IMR-90 (cell line): Measurements from ENCODE around the gene CDKN2C. TPM values are rescaled to one million over a fixed set of nuclear protein-coding genes. Genes with fewer than 3 reads are reported as not detected.
A peak's percentile ranks its signal among the peaks of the same experiment; 100 is the strongest.

Experiments
- ATAC-seq: fragments of 200-7000 bp; cut with Tn5 transposase; 2 replicates; pipeline ENCODE4 v1.9.1; 2020; ENCODE audit warnings: low read depth, mild to moderate bottlenecking, moderate library complexity
- BruUV-seq: library from RNA; stranded (reverse); fragments of 400-500 nt; replicated peaks from 2 replicates; lab custom pipeline; 2021; lab: Mats Ljungman, UMichigan
- CTCF ChIA-PET: fragments of 300-600 bp; formaldehyde crosslinking; extraction: SDS; loops from one replicate; lab custom pipeline; 2021; ENCODE audit warnings: antibody characterized with exemption; lab: Yijun Ruan, JAX
- POLR2A ChIA-PET: fragments of 300-600 bp; sonication (Branson Sonifier 250); formaldehyde crosslinking; loops from one replicate; lab custom pipeline; 2022; ENCODE audit warnings: antibody characterized with exemption; ENCODE audit not compliant: unreplicated experiment; lab: Charles Lee
- DNase-seq: peaks from one replicate; pipeline ENCODE4 v3.0.0; 2013
- H2AFZ ChIP-seq: replicated peaks from 2 replicates; pipeline ENCODE3; 2013; ENCODE audit warnings: low read length, mild to moderate bottlenecking; ENCODE audit not compliant: poor library complexity
- H2AK5ac ChIP-seq: 2 replicates; pipeline ENCODE4 v1.6.1; 2013; ENCODE audit warnings: low read depth, low read length, inconsistent platforms
- H2AK9ac ChIP-seq: replicated peaks from 2 replicates; pipeline ENCODE3; 2013; ENCODE audit warnings: mild to moderate bottlenecking, low read depth, low read length, moderate library complexity; ENCODE audit not compliant: poor library complexity
- H2BK120ac ChIP-seq: 2 replicates; pipeline ENCODE4 v1.6.1; 2013; ENCODE audit warnings: low read depth, low read length, inconsistent platforms
- H2BK15ac ChIP-seq: 3 replicates; pipeline ENCODE4 v1.6.1; 2013; ENCODE audit warnings: low read depth, low read length, inconsistent platforms
- H2BK20ac ChIP-seq: 2 replicates; pipeline ENCODE4 v1.6.1; 2013; ENCODE audit warnings: low read depth, mild to moderate bottlenecking, inconsistent platforms, low read length, moderate library complexity
- H2BK5ac ChIP-seq: 2 replicates; pipeline ENCODE4 v1.6.1; 2013; ENCODE audit warnings: mild to moderate bottlenecking, low read depth, low read length, inconsistent platforms; ENCODE audit not compliant: poor library complexity, severe bottlenecking
- H3K14ac ChIP-seq: replicated peaks from 2 replicates; pipeline ENCODE4 v1.6.1; 2013; ENCODE audit warnings: low read depth, low read length, inconsistent platforms
- H3K18ac ChIP-seq: 2 replicates; pipeline ENCODE4 v1.6.1; 2013; ENCODE audit warnings: low read depth, low read length, control low read depth
- H3K23ac ChIP-seq: 2 replicates; pipeline ENCODE4 v1.6.1; 2013; ENCODE audit warnings: low read depth, low read length, inconsistent platforms
- H3K27ac ChIP-seq: 2 replicates; pipeline ENCODE4 v1.5.1; 2013; ENCODE audit warnings: mild to moderate bottlenecking, control low read depth, low read length; ENCODE audit not compliant: insufficient read depth
- H3K27me3 ChIP-seq: 2 replicates; pipeline ENCODE4 v1.6.1; 2013; ENCODE audit warnings: low read length; ENCODE audit not compliant: control insufficient read depth, insufficient read depth
- H3K36me3 ChIP-seq: 2 replicates; pipeline ENCODE4 v1.6.1; 2013; ENCODE audit warnings: low read length, mixed read lengths; ENCODE audit not compliant: control insufficient read depth, insufficient read depth
- H3K4ac ChIP-seq: 2 replicates; pipeline ENCODE4 v1.6.1; 2013; ENCODE audit warnings: low read depth, low read length, inconsistent platforms
- H3K4me1 ChIP-seq: 2 replicates; pipeline ENCODE4 v1.6.1; 2013; ENCODE audit warnings: low read length, mixed read lengths; ENCODE audit not compliant: control insufficient read depth, insufficient read depth
- H3K4me2 ChIP-seq: 2 replicates; pipeline ENCODE4 v1.6.1; 2013; ENCODE audit warnings: low read depth, mild to moderate bottlenecking, control low read depth, low read length, moderate library complexity
- H3K4me3 ChIP-seq: 2 replicates; pipeline ENCODE4 v1.5.1; 2013; ENCODE audit warnings: low read depth, mild to moderate bottlenecking, control low read depth, low read length, moderate library complexity; ENCODE audit not compliant: insufficient read depth
- H3K56ac ChIP-seq: 2 replicates; pipeline ENCODE4 v1.6.1; 2013; ENCODE audit warnings: low read length, inconsistent platforms; ENCODE audit not compliant: insufficient read depth; ENCODE audit errors: extremely low read depth
- H3K79me1 ChIP-seq, 2 experiments: 2 replicates each; pipeline ENCODE4 v1.6.1; 2013; ENCODE audit warnings: low read length in 2 of 2, inconsistent platforms in 1 of 2, low read depth in 1 of 2
- H3K9ac ChIP-seq: 2 replicates; pipeline ENCODE4 v1.6.1; 2013; ENCODE audit warnings: low read depth, low read length, control low read depth
- H3K9me1 ChIP-seq: 2 replicates; pipeline ENCODE4 v1.6.1; 2013; ENCODE audit warnings: low read length, inconsistent platforms; ENCODE audit not compliant: insufficient read depth
- H3K9me3 ChIP-seq: 2 replicates; pipeline ENCODE4 v1.6.1; 2013; ENCODE audit warnings: low read length; ENCODE audit not compliant: control insufficient read depth, insufficient read depth
- H4K20me1 ChIP-seq: 2 replicates; pipeline ENCODE4 v1.6.1; 2013; ENCODE audit warnings: low read length, inconsistent platforms; ENCODE audit not compliant: insufficient read depth
- H4K5ac ChIP-seq: 2 replicates; pipeline ENCODE4 v1.6.1; 2013; ENCODE audit warnings: mild to moderate bottlenecking, low read depth, low read length, control low read depth
- H4K8ac ChIP-seq, 2 experiments: 2 replicates each; pipeline ENCODE4 v1.6.1; 2013; ENCODE audit warnings: low read depth in 2 of 2, low read length in 2 of 2, control low read depth in 1 of 2, inconsistent platforms in 1 of 2
- H4K91ac ChIP-seq: 2 replicates; pipeline ENCODE4 v1.6.1; 2013; ENCODE audit warnings: low read depth, low read length, inconsistent platforms; ENCODE audit not compliant: insufficient read depth
- BHLHE40 ChIP-seq: fragments of 150-350 bp; IDR thresholded peaks from 2 replicates; pipeline ENCODE4 v1.6.1; 2016; ENCODE audit warnings: mild to moderate bottlenecking, low read depth, low read length
- CHD1 ChIP-seq: IDR thresholded peaks from 2 replicates; pipeline ENCODE4 v1.6.1; 2012; ENCODE audit warnings: low read depth, low read length, improper control_type of control experiment
- FOS ChIP-seq: fragments of 150-350 bp; IDR thresholded peaks from 2 replicates; pipeline ENCODE4 v1.6.1; 2016; ENCODE audit warnings: low read depth, low read length
- MAFK ChIP-seq: IDR thresholded peaks from 2 replicates; pipeline ENCODE4 v1.6.1; 2012; ENCODE audit warnings: low read depth, low read length, improper control_type of control experiment
- MXI1 ChIP-seq: IDR thresholded peaks from 2 replicates; pipeline ENCODE4 v1.6.1; 2012; ENCODE audit warnings: low read depth, mild to moderate bottlenecking, low read length, moderate library complexity, borderline replicate concordance
- NFE2L2 ChIP-seq: fragments of 150-350 bp; IDR thresholded peaks from 2 replicates; pipeline ENCODE4 v1.6.1; 2016; ENCODE audit warnings: low read depth, mild to moderate bottlenecking, low read length
- RAD21 ChIP-seq: IDR thresholded peaks from 2 replicates; pipeline ENCODE4 v1.6.1; 2012; ENCODE audit warnings: low read length, improper control_type of control experiment
- RCOR1 ChIP-seq: IDR thresholded peaks from 2 replicates; pipeline ENCODE4 v1.6.1; 2012; ENCODE audit warnings: mild to moderate bottlenecking, low read length, improper control_type of control experiment; ENCODE audit not compliant: insufficient replicate concordance
- SMC3 ChIP-seq: fragments of 150-350 bp; IDR thresholded peaks from 2 replicates; pipeline ENCODE4 v1.6.1; 2016; ENCODE audit warnings: low read depth, mild to moderate bottlenecking, antibody characterized with exemption, low read length, moderate library complexity
- WGBS, 2 experiments: methylation state at CpG; one replicate each; pipeline versions ENCODE4 v1.1.5 to v1.1.7; 2013; ENCODE audit warnings: missing lambda C conversion rate in 2 of 2; ENCODE audit not compliant: insufficient read length in 1 of 2; ENCODE audit errors: extremely low coverage in 2 of 2; 5-methylcytosine and 5-hydroxymethylcytosine counted together
- dilution Hi-C: fragments of 300-500 bp; cut with HindIII; formaldehyde crosslinking; loops from one replicate; pipeline ENCODE4 v1.14.3; 2018; ENCODE audit warnings: low sequenced_read_pairs; ENCODE audit not compliant: unreplicated experiment
- in situ Hi-C: fragments of 300-500 bp; cut with MboI; formaldehyde crosslinking; loops from 3 replicates; pipeline ENCODE4 v1.14.3; 2019; ENCODE audit warnings: low sequenced_read_pairs, inconsistent platforms, mixed read lengths
- intact Hi-C: fragments of 100-400 bp; cut with micrococcal nuclease; formaldehyde crosslinking; loops from 2 replicates; pipeline ENCODE4 v1.10.0; 2022
- polyA plus RNA-seq, 3 experiments: library from polyadenylated mRNA; depleted of rRNA; stranded (reverse); fragments of >200 nt; gene quantifications; 2 replicates each; pipeline ENCODE4 v1.2.3, GENCODE V29; 2012; ENCODE audit warnings: low replicate concordance in 1 of 3
- total RNA-seq: library from RNA; depleted of rRNA; stranded (reverse); fragments of >200 nt; gene quantifications from 2 replicates; pipeline ENCODE4 v1.2.3, GENCODE V29; 2012
- TF ChIP-seq, protein P1 (sequence below): fragments of 150-350 bp; IDR thresholded peaks from 2 replicates; pipeline ENCODE4 v1.6.1; 2017; ENCODE audit warnings: mild to moderate bottlenecking, antibody characterized with exemption, low read length, low read depth

Gene CDKN2C
- total and polyA plus RNA-seq, 2 of the 4 experiments (the other 2 are of a cell fraction): 14.3 to 15.5 TPM

DNA sequence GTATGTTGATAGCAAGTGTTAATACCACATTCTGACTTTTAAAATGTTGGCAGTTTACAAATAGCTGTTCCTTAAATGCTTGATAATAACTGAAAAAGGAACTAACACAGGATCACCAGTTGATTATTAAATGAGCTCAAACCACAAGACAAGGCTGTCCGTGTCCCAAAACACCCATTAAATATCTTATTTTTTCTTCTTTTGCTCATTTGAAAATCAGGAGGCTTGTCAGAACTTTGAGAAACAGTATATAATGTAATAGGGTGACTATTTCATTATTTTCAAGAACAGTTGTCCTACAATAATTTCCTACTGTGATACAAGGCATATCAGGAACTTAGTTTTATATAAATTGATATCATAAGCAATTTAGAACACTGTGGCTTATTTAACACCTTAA is 2.7 kb downstream of the CDKN2C start:
- in situ Hi-C loops (no loop called here), intact Hi-C loops (loop anchor here (10.0 kb wide), 1 partner anchor 322 kb away; no protein-coding TSS in a partner anchor), dilution Hi-C loops (no loop called here)
- TF ChIP-seq RAD21 (no peak), MAFK (no peak), NFE2L2 (no peak), RCOR1 (no peak), CHD1 (no peak), MXI1 (no peak), FOS (no peak), SMC3 (no peak), BHLHE40 (no peak)
- TF ChIP-seq, protein P1, sequence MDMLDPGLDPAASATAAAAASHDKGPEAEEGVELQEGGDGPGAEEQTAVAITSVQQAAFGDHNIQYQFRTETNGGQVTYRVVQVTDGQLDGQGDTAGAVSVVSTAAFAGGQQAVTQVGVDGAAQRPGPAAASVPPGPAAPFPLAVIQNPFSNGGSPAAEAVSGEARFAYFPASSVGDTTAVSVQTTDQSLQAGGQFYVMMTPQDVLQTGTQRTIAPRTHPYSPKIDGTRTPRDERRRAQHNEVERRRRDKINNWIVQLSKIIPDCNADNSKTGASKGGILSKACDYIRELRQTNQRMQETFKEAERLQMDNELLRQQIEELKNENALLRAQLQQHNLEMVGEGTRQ: no peak
- Histone ChIP-seq H4K91ac (no peak overlapping the region), H3K9ac (no peak overlapping the region), H3K4me1 (peaks cover 6% of the 10 kb centered on the region; the same call in 1 of the 2 replicates), H2AK5ac (no peak overlapping the region), H4K5ac (no peak overlapping the region), H3K9me3 (no peaks in the 10 kb centered on the region), H3K4me2 (0 out of 2 replicates have a peak overlapping the region, but pooled peaks have one; percentile 14), H3K4ac (no peak overlapping the region), H2BK20ac (no peak overlapping the region), H3K4me3 (no peak overlapping the region), H3K18ac (no peak overlapping the region), H2BK5ac (no peak overlapping the region), H4K20me1 (no peaks in the 10 kb centered on the region; the same call in none of the 2 replicates), H3K9me1 (peaks cover 2% of the 10 kb centered on the region; the same call in 1 of the 2 replicates), H2BK15ac (no peak overlapping the region), H2AK9ac (no peak overlapping the region), H3K14ac (peak overlapping the region; percentile 63; the same call in 1 of the 2 replicates), H3K36me3 (no peaks in the 10 kb centered on the region; the same call in 1 of the 2 replicates), H3K56ac (no peak overlapping the region), H3K23ac (peak overlapping the region; percentile 87; the same call in 1 of the 2 replicates), H3K27ac (no peak overlapping the region), H3K27me3 (no peaks in the 10 kb centered on the region), H4K8ac (no peak overlapping the region), H2AFZ (no peak overlapping the region), H2BK120ac (no peak overlapping the region), H3K79me1 (peaks cover 3 to 19% of the 10 kb centered on the region in 2 experiments; a peak in 3 of 4 replicates)
- ChIA-PET CTCF (interaction anchor here (1.2 kb wide), 1 partner anchor 220 kb away, joined by 4 read pairs; no protein-coding TSS in a partner anchor), POLR2A (no interaction called here)
- no CpG with 5 or more reads among the region's 1 CpG for WGBS, 2 experiments
- DNase-seq (no peak), ATAC-seq (no peak)
- no TSS peak for BruUV-seq
